CD4-positive, alpha-beta T cell treated with Interleukin-4 for 4 hours (primary cell): Measurements from ENCODE around the gene CST9L.

ENCODE experiments used
- DNase-seq: peaks from one replicate; pipeline ENCODE4 v3.0.0-alpha.2; 2020

CST9L gene

GRCh38 chr20:23542801-23543200 lies 25.5 kb downstream of the CST9L start:
- DNase-seq: no peak

GRCh38 chr20:23541776-23542175 lies 26.5 kb downstream of the CST9L start:
- no peak for DNase-seq

- no peak for DNase-seq
Observed at GRCh38 chr20:23541330-23541729, 27.0 kb downstream of the CST9L start.

- no peak for DNase-seq
Observed at GRCh38 chr20:23540624-23541023, 27.7 kb downstream of the CST9L start.

- DNase-seq: no peak
Observed at GRCh38 chr20:23537030-23537429, 31.3 kb downstream of the CST9L start.

- no peak for DNase-seq
Observed at GRCh38 chr20:23536328-23536974, 31.8 kb downstream of the CST9L start.

- no peak for DNase-seq
Observed at GRCh38 chr20:23534801-23535593, 33.3 kb downstream of the CST9L start.

GRCh38 chr20:23533161-23533560 lies 35.1 kb downstream of the CST9L start:
- DNase-seq: no peak

- no peak for DNase-seq
Observed at GRCh38 chr20:23532533-23532932, 35.8 kb downstream of the CST9L start.

- DNase-seq: no peak
Observed at GRCh38 chr20:23530937-23531567, 37.2 kb downstream of the CST9L start.

GRCh38 chr20:23528867-23529431 lies 39.3 kb downstream of the CST9L start:
- no peak for DNase-seq

GRCh38 chr20:23526850-23527249 lies 41.4 kb downstream of the CST9L start:
- DNase-seq: no peak

GRCh38 chr20:23524146-23524545 lies 44.1 kb downstream of the CST9L start:
- no peak for DNase-seq

GRCh38 chr20:23520185-23520584 lies 48.1 kb downstream of the CST9L start:
- no peak for DNase-seq

GRCh38 chr20:23519556-23519955 lies 48.7 kb downstream of the CST9L start:
- no peak for DNase-seq

- DNase-seq: no peak
Observed at GRCh38 chr20:23517719-23518118, 50.6 kb downstream of the CST9L start.

- DNase-seq: no peak
Observed at GRCh38 chr20:23515250-23515939, 52.9 kb downstream of the CST9L start.

GRCh38 chr20:23514848-23515247 lies 53.4 kb downstream of the CST9L start:
- no peak for DNase-seq
